T-helper 1 cell (primary cell): ENCODE data around the gene CYP26A1.

Experiments used
- DNase-seq, 5 donors: peaks; one replicate each; pipeline ENCODE4 v3.0.0-alpha.2; 2012 to 2020

Gene CYP26A1

GRCh38 chr10:93123766-93124165 is 50.1 kb downstream of the CYP26A1 start:
- DNase-seq, result no peak

- DNase-seq, result no peak
Measured at GRCh38 chr10:93124580-93125318, 51.1 kb downstream of the CYP26A1 start.

- no peak for DNase-seq
Measured at GRCh38 chr10:93125966-93126365, 52.3 kb downstream of the CYP26A1 start.

GRCh38 chr10:93126483-93127052 is 52.9 kb downstream of the CYP26A1 start:
- no peak for DNase-seq
